HepG2 (cell line): ENCODE data around the gene C4BPA. TPM values are rescaled to one million over a fixed set of nuclear protein-coding genes. Genes with fewer than 3 reads are reported as not detected.

Experiments used
- ATF6 ChIP-seq: sonication (generic); formaldehyde crosslinking; conservative IDR thresholded peaks from 2 replicates; pipeline ENCODE4 v1.4.0; 2020; ENCODE audit warnings: missing genetic modification reagents
- ESRRA ChIP-seq: sonication (generic); formaldehyde crosslinking; IDR thresholded peaks from 2 replicates; pipeline ENCODE4 v1.5.1; 2020; ENCODE audit warnings: mild to moderate bottlenecking, low read depth, missing genetic modification reagents
- HMGXB3 ChIP-seq: sonication (generic); formaldehyde crosslinking; IDR thresholded peaks from 2 replicates; pipeline ENCODE4 v1.4.0; 2020; ENCODE audit warnings: missing genetic modification reagents, borderline replicate concordance
- KIAA2018 ChIP-seq: sonication (generic); formaldehyde crosslinking; IDR thresholded peaks from 2 replicates; pipeline ENCODE4 v1.5.0; 2020; ENCODE audit warnings: mild to moderate bottlenecking, missing genetic modification reagents, borderline replicate concordance
- MXD4 ChIP-seq: IDR thresholded peaks from 2 replicates; pipeline ENCODE4 v1.6.1; 2016; ENCODE audit warnings: mild to moderate bottlenecking, missing biosample characterization, missing genetic modification reagents
- NONO ChIP-seq, 2 experiments: fragments of 450-650 bp in 1 of 2; sonication (generic) in 1 of 2; formaldehyde crosslinking in 1 of 2; IDR thresholded peaks in 1 of 2; conservative IDR thresholded peaks in 1 of 2; 2 replicates each; pipeline versions ENCODE4 v1.6.1 to v1.8.0; 2017 to 2022; ENCODE audit warnings: mild to moderate bottlenecking in 1 of 2, missing genetic modification reagents in 1 of 2, moderate library complexity in 1 of 2
- SOX6 ChIP-seq, 2 experiments: fragments of 450-650 bp in 1 of 2; sonication (generic) in 1 of 2; formaldehyde crosslinking in 1 of 2; IDR thresholded peaks; 2 replicates each; pipeline versions ENCODE4 v1.4.0 to v1.6.1; 2017 to 2020; ENCODE audit warnings: antibody characterized with exemption in 1 of 2, mild to moderate bottlenecking in 1 of 2, missing genetic modification reagents in 1 of 2
- TEAD2 ChIP-seq: sonication (generic); formaldehyde crosslinking; IDR thresholded peaks from 2 replicates; pipeline ENCODE4 v1.9.0; 2021; ENCODE audit warnings: missing genetic modification reagents
- TFE3 ChIP-seq: IDR thresholded peaks from 2 replicates; pipeline ENCODE4 v1.6.1; 2016
- ZFY ChIP-seq: sonication (generic); formaldehyde crosslinking; IDR thresholded peaks from 2 replicates; pipeline ENCODE4 v1.4.0; 2020; ENCODE audit warnings: missing genetic modification reagents
- ZNF776 ChIP-seq: sonication (generic); formaldehyde crosslinking; IDR thresholded peaks from 2 replicates; pipeline ENCODE4 v1.4.0; 2020; ENCODE audit warnings: mild to moderate bottlenecking, missing genetic modification reagents
- polyA plus RNA-seq, 8 experiments: library from polyadenylated mRNA; depleted of rRNA in 3 of 8; stranded (reverse) in 7 of 8; unstranded in 1 of 8; fragments of >200 nt; fragmentation: Illumina TruSeq in 4 of 8; extraction: Trizol in 4 of 8; gene quantifications; 2 replicates each; pipeline versions ENCODE4 v1.2.1 to v1.2.3, GENCODE V29; 2011 to 2016; ENCODE audit warnings: low read depth in 4 of 8, missing spikeins in 1 of 8, mixed read lengths in 1 of 8; ENCODE audit not compliant: insufficient read depth in 1 of 8
- total RNA-seq, 5 experiments: library from RNA; depleted of rRNA; stranded (reverse); fragments of >200 nt; fragmentation: Illumina TruSeq; extraction: Trizol; gene quantifications; 2 replicates each; pipeline ENCODE4 v1.2.3, GENCODE V29; 2016; ENCODE audit warnings: low read depth in 1 of 5

Gene C4BPA
- total and polyA plus RNA-seq, 2 of the 13 experiments (the other 11 are each of a cell fraction or from before 2014, with no cell fraction given) = 32.1 to 60.1 TPM

- TF ChIP-seq TFE3 (CRISPR knock-in tag) (no peak), ZFY (CRISPR knock-in tag) (peak; percentile 86), ZNF776 (CRISPR knock-in tag) (no peak), MXD4 (CRISPR knock-in tag) (0 out of 2 replicates have a peak, but pooled peaks have one; percentile 38), NONO (IDR thresholded peaks at IDR 0.05) (no peak), NONO (CRISPR knock-in tag; conservative IDR thresholded peaks at IDR 0.05) (peak; percentile 73), SOX6 (IDR thresholded peaks at IDR 0.05) (no peak), SOX6 (CRISPR knock-in tag; IDR thresholded peaks at IDR 0.05) (peak; percentile 35), TEAD2 (CRISPR knock-in tag) (no peak), KIAA2018 (CRISPR knock-in tag) (no peak), ESRRA (CRISPR knock-in tag) (no peak; the same call in 1 of the 2 replicates), HMGXB3 (no peak), ATF6 (no peak)
These were observed 48.9 kb downstream of the C4BPA start (continued) for GRCh38 chr1:207152792-207153468.
